ENCODE results near the gene FREY1.

- TF ChIP-seq, protein P1, sequence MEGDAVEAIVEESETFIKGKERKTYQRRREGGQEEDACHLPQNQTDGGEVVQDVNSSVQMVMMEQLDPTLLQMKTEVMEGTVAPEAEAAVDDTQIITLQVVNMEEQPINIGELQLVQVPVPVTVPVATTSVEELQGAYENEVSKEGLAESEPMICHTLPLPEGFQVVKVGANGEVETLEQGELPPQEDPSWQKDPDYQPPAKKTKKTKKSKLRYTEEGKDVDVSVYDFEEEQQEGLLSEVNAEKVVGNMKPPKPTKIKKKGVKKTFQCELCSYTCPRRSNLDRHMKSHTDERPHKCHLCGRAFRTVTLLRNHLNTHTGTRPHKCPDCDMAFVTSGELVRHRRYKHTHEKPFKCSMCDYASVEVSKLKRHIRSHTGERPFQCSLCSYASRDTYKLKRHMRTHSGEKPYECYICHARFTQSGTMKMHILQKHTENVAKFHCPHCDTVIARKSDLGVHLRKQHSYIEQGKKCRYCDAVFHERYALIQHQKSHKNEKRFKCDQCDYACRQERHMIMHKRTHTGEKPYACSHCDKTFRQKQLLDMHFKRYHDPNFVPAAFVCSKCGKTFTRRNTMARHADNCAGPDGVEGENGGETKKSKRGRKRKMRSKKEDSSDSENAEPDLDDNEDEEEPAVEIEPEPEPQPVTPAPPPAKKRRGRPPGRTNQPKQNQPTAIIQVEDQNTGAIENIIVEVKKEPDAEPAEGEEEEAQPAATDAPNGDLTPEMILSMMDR (IDR thresholded peaks at IDR 0.05): no peak
- TF ChIP-seq POLR2A (IDR thresholded peaks at IDR 0.05): no peak
These were observed 17.9 kb upstream of the FREY1 start for GRCh38 chr11:45924927-45925326.
